ENCODE measurements around the gene GRK1. TPM values are rescaled to one million over a fixed set of nuclear protein-coding genes. Genes with fewer than 3 reads are reported as not detected.

The GRK1 gene
- total RNA-seq, 2 experiments from 2014 or later: not detected

- H3K4me3 ChIP-seq (ENCODE audit: low read depth, low read length, poor library complexity, severe bottlenecking): no peak overlapping the region
- TF ChIP-seq, protein P1, sequence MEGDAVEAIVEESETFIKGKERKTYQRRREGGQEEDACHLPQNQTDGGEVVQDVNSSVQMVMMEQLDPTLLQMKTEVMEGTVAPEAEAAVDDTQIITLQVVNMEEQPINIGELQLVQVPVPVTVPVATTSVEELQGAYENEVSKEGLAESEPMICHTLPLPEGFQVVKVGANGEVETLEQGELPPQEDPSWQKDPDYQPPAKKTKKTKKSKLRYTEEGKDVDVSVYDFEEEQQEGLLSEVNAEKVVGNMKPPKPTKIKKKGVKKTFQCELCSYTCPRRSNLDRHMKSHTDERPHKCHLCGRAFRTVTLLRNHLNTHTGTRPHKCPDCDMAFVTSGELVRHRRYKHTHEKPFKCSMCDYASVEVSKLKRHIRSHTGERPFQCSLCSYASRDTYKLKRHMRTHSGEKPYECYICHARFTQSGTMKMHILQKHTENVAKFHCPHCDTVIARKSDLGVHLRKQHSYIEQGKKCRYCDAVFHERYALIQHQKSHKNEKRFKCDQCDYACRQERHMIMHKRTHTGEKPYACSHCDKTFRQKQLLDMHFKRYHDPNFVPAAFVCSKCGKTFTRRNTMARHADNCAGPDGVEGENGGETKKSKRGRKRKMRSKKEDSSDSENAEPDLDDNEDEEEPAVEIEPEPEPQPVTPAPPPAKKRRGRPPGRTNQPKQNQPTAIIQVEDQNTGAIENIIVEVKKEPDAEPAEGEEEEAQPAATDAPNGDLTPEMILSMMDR (conservative IDR thresholded peaks at IDR 0.05; ENCODE audit: low read length): no peak
- no peak for TF ChIP-seq EZH2phosphoT487 (IDR thresholded peaks at IDR 0.05; ENCODE audit: borderline replicate concordance, low read depth, low read length)
- H2AFZ ChIP-seq (ENCODE audit: low read length): no peak overlapping the region
- no peak overlapping the region for H3K27ac ChIP-seq (ENCODE audit: low read depth, low read length, poor library complexity, severe bottlenecking)
- ChIA-PET POLR2A (no interaction called here), CTCF (ENCODE audit: unreplicated experiment) (no interaction called here)
- H3K79me2 ChIP-seq (ENCODE audit: insufficient read depth, low read depth, low read length): no peaks in the 10 kb centered on the region
- BruUV-seq (replicated peaks): no TSS peak
- H3K4me2 ChIP-seq (ENCODE audit: low read length): no peak overlapping the region
- intact Hi-C loops (cut with micrococcal nuclease; ENCODE audit: unreplicated experiment): no loop called here
- no peaks in the 10 kb centered on the region for H3K4me1 ChIP-seq (ENCODE audit: insufficient read depth, low read length, poor library complexity, severe bottlenecking)
- H3K36me3 ChIP-seq (ENCODE audit: insufficient read depth, low read length): no peaks in the 10 kb centered on the region
- no peak for DNase-seq (ENCODE audit: low spot score)
- no peaks in the 10 kb centered on the region for H3K9me2 ChIP-seq (ENCODE audit: insufficient read depth, low read length)
- no peaks in the 10 kb centered on the region for H3K9me3 ChIP-seq (ENCODE audit: low read length)
- no peaks in the 10 kb centered on the region for H4K20me1 ChIP-seq (ENCODE audit: insufficient read depth, low read length)
These were observed 97.2 kb downstream of the GRK1 start for GRCh38 chr13:113763961-113764792.

- DNase-seq (ENCODE audit: low spot score): no peak
- no peak overlapping the region for H3K4me2 ChIP-seq (ENCODE audit: low read length)
- H3K27ac ChIP-seq (ENCODE audit: low read depth, low read length, poor library complexity, severe bottlenecking): no peak overlapping the region
- H3K9me3 ChIP-seq (ENCODE audit: low read length): no peaks in the 10 kb centered on the region
- no peak overlapping the region for H2AFZ ChIP-seq (ENCODE audit: low read length)
- no peak overlapping the region for H3K4me3 ChIP-seq (ENCODE audit: low read depth, low read length, poor library complexity, severe bottlenecking)
- CTCF ChIA-PET (ENCODE audit: unreplicated experiment): no interaction called here
- H3K9me2 ChIP-seq (ENCODE audit: insufficient read depth, low read length): no peaks in the 10 kb centered on the region
- TF ChIP-seq, protein P1 (conservative IDR thresholded peaks at IDR 0.05; ENCODE audit: low read length): no peak
- TF ChIP-seq EZH2phosphoT487 (IDR thresholded peaks at IDR 0.05; ENCODE audit: borderline replicate concordance, low read depth, low read length): no peak
- BruUV-seq (replicated peaks): no TSS peak
- no peaks in the 10 kb centered on the region for H3K79me2 ChIP-seq (ENCODE audit: insufficient read depth, low read depth, low read length)
- POLR2A ChIA-PET: no interaction called here
- intact Hi-C loops (cut with micrococcal nuclease; ENCODE audit: unreplicated experiment): no loop called here
- H4K20me1 ChIP-seq (ENCODE audit: insufficient read depth, low read length): no peaks in the 10 kb centered on the region
- H3K4me1 ChIP-seq (ENCODE audit: insufficient read depth, low read length, poor library complexity, severe bottlenecking): no peaks in the 10 kb centered on the region
- H3K36me3 ChIP-seq (ENCODE audit: insufficient read depth, low read length): no peaks in the 10 kb centered on the region
These were observed 98.0 kb downstream of the GRK1 start for GRCh38 chr13:113764793-113765563.

DNA sequence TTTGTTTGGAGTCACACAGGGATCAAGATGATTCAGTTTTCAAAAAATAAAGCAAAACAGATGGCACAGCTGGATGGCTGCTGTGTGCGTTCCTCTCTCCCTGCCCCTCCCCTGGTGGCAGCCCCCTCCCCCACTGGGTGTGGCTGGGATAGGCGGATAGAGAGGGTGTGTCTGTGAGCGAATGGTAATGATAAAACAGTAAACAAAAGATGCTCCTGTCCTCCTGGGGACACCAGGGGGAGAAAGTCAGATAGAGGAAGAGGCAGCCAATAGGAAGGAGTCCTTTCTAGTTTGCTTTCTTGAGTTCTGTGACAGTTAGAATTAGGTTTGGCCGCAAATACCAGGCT lies 98.5 kb downstream of the GRK1 start:
- no peaks in the 10 kb centered on the region for H3K4me1 ChIP-seq (ENCODE audit: insufficient read depth, low read length, poor library complexity, severe bottlenecking)
- TF ChIP-seq, protein P1 (conservative IDR thresholded peaks at IDR 0.05; ENCODE audit: low read length): no peak
- TF ChIP-seq EZH2phosphoT487 (IDR thresholded peaks at IDR 0.05; ENCODE audit: borderline replicate concordance, low read depth, low read length): no peak
- ChIA-PET CTCF (ENCODE audit: unreplicated experiment) (no interaction called here), POLR2A (no interaction called here)
- DNase-seq (ENCODE audit: low spot score): no peak
- no peak overlapping the region for H2AFZ ChIP-seq (ENCODE audit: low read length)
- no peak overlapping the region for H3K27ac ChIP-seq (ENCODE audit: low read depth, low read length, poor library complexity, severe bottlenecking)
- H3K79me2 ChIP-seq (ENCODE audit: insufficient read depth, low read depth, low read length): no peaks in the 10 kb centered on the region
- no TSS peak for BruUV-seq (replicated peaks)
- intact Hi-C loops (cut with micrococcal nuclease; ENCODE audit: unreplicated experiment): no loop called here
- H3K9me3 ChIP-seq (ENCODE audit: low read length): no peaks in the 10 kb centered on the region
- no peak overlapping the region for H3K4me2 ChIP-seq (ENCODE audit: low read length)
- no peaks in the 10 kb centered on the region for H3K36me3 ChIP-seq (ENCODE audit: insufficient read depth, low read length)
- no peaks in the 10 kb centered on the region for H3K9me2 ChIP-seq (ENCODE audit: insufficient read depth, low read length)
- no peaks in the 10 kb centered on the region for H4K20me1 ChIP-seq (ENCODE audit: insufficient read depth, low read length)
- no peak overlapping the region for H3K4me3 ChIP-seq (ENCODE audit: low read depth, low read length, poor library complexity, severe bottlenecking)
